Osteocyte (in vitro differentiated cells): Measurements from ENCODE around the gene SCMH1. TPM values are rescaled to one million over a fixed set of nuclear protein-coding genes. Genes with fewer than 3 reads are reported as not detected.
A peak's percentile ranks its signal among the peaks of the same experiment; 100 is the strongest.

Experiments used
- DNase-seq: peaks from one replicate; pipeline ENCODE4 v3.0.0; 2021; ENCODE audit warnings: mixed read lengths; ENCODE audit not compliant: unreplicated experiment; ENCODE audit errors: extremely low spot score
- H3K27ac Mint-ChIP-seq: one replicate; pipeline ENCODE4 v1.8.0; 2021; ENCODE audit warnings: mild to moderate bottlenecking, mixed read lengths; ENCODE audit not compliant: unreplicated experiment
- H3K27me3 Mint-ChIP-seq: one replicate; pipeline ENCODE4 v1.8.0; 2021; ENCODE audit warnings: mixed read lengths; ENCODE audit not compliant: unreplicated experiment
- H3K36me3 Mint-ChIP-seq: one replicate; pipeline ENCODE4 v1.8.0; 2021; ENCODE audit warnings: mixed read lengths; ENCODE audit not compliant: unreplicated experiment
- H3K4me1 Mint-ChIP-seq: one replicate; pipeline ENCODE4 v1.8.0; 2021; ENCODE audit warnings: mixed read lengths; ENCODE audit not compliant: unreplicated experiment
- H3K4me3 Mint-ChIP-seq: one replicate; pipeline ENCODE4 v1.8.0; 2021; ENCODE audit warnings: mild to moderate bottlenecking, moderate library complexity, mixed read lengths; ENCODE audit not compliant: unreplicated experiment
- H3K9me3 Mint-ChIP-seq: one replicate; pipeline ENCODE4 v1.8.0; 2021; ENCODE audit warnings: mixed read lengths; ENCODE audit not compliant: unreplicated experiment
- CTCF ChIP-seq: fragments of 200-600 bp; sonication (generic); IDR thresholded peaks from 2 replicates; pipeline ENCODE4 v1.5.0; 2021; ENCODE audit warnings: antibody characterized with exemption, mild to moderate bottlenecking, moderate library complexity
- total RNA-seq: library from RNA; stranded (reverse); gene quantifications from 2 replicates; pipeline ENCODE4 v1.2.1, GENCODE V29; 2021

Gene SCMH1
- total RNA-seq, 1 donor from 2014 or later: 37.5 TPM

- Mint-ChIP-seq H3K4me1 (peaks cover 7% of the 10 kb centered on the region), H3K27ac (no peak overlapping the region), H3K9me3 (no peaks in the 10 kb centered on the region), H3K4me3 (no peak overlapping the region), H3K27me3 (no peaks in the 10 kb centered on the region), H3K36me3 (peaks cover 24% of the 10 kb centered on the region)
- TF ChIP-seq CTCF: no peak
- DNase-seq: no peak
Observed at GRCh38 chr1:41025979-41026819, 215.9 kb downstream of the SCMH1 start.

GRCh38 chr1:41024953-41025352 lies 217.2 kb downstream of the SCMH1 start:
- Mint-ChIP-seq H3K4me1 (peaks cover 14% of the 10 kb centered on the region), H3K27ac (no peak overlapping the region), H3K27me3 (no peaks in the 10 kb centered on the region), H3K36me3 (peaks cover 17% of the 10 kb centered on the region), H3K9me3 (no peaks in the 10 kb centered on the region), H3K4me3 (no peak overlapping the region)
- TF ChIP-seq CTCF: no peak
- DNase-seq: no peak

- Mint-ChIP-seq H3K27me3 (no peaks in the 10 kb centered on the region), H3K4me1 (peaks cover 14% of the 10 kb centered on the region), H3K9me3 (no peaks in the 10 kb centered on the region), H3K4me3 (no peak overlapping the region), H3K27ac (no peak overlapping the region), H3K36me3 (peaks cover 10% of the 10 kb centered on the region)
- DNase-seq: no peak
- peak; percentile 47 for TF ChIP-seq CTCF
Observed at GRCh38 chr1:41023279-41023990, 218.7 kb downstream of the SCMH1 start.

- Mint-ChIP-seq H3K9me3 (no peaks in the 10 kb centered on the region), H3K4me1 (peaks cover 14% of the 10 kb centered on the region), H3K27me3 (no peaks in the 10 kb centered on the region), H3K4me3 (no peak overlapping the region), H3K36me3 (peaks cover 4% of the 10 kb centered on the region), H3K27ac (no peak overlapping the region)
- DNase-seq: no peak
- no peak for TF ChIP-seq CTCF
Observed at GRCh38 chr1:41022424-41022823, 219.7 kb downstream of the SCMH1 start.
